GM19328 (cell line): ENCODE data around the gene DCUN1D2.

Experiments used
- ATAC-seq: cut with Tn5 transposase; IDR thresholded peaks from one replicate; pipeline ENCODE4 v1.9.1; 2021; ENCODE audit warnings: mild to moderate bottlenecking, moderate library complexity; ENCODE audit not compliant: unreplicated experiment

Gene DCUN1D2

GRCh38 chr13:113413178-113413897, 77.2 kb downstream of the DCUN1D2 start:
- no peak for ATAC-seq

GRCh38 chr13:113412440-113412839, 78.1 kb downstream of the DCUN1D2 start:
- no peak for ATAC-seq

DNA sequence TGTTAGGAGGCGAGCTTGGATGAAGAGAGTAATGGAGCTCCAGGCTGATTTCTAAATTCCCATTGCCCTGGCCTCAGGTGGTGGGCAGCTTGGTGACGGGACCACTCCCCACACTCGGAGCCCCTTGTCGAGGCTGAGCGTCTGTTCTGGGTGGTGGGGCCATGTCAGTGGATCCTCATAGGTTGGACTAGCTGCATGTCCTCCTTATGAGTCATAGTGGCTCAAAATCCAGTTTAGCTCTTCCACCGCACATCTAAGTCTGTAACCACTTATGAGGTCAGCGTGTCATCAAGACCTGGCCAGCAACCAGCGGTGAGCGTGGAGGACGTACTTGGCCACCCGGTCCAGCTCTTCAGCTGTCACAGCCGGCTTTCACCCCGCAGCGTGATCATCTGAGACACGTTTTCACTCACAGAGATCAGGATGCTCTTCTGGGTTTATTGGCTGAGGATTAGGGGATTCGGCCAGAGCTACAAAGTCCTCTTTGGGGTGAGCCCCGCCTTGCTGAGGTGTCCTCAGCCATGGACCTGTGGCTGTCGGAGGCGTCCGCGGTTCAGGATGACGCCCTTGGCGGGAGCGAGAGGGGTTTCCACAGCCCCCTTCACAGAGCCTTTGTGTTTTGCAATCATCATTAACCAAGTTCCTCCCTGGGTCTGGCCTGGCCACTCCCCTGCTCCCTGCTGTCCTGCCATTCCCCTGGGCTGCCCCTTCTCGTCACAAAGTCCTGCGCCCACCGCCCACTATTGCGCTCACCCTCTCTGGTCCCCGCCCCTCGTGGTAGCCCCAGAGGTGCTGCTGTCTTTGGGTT, 79.1 kb downstream of the DCUN1D2 start:
- ATAC-seq: no peak

DNA sequence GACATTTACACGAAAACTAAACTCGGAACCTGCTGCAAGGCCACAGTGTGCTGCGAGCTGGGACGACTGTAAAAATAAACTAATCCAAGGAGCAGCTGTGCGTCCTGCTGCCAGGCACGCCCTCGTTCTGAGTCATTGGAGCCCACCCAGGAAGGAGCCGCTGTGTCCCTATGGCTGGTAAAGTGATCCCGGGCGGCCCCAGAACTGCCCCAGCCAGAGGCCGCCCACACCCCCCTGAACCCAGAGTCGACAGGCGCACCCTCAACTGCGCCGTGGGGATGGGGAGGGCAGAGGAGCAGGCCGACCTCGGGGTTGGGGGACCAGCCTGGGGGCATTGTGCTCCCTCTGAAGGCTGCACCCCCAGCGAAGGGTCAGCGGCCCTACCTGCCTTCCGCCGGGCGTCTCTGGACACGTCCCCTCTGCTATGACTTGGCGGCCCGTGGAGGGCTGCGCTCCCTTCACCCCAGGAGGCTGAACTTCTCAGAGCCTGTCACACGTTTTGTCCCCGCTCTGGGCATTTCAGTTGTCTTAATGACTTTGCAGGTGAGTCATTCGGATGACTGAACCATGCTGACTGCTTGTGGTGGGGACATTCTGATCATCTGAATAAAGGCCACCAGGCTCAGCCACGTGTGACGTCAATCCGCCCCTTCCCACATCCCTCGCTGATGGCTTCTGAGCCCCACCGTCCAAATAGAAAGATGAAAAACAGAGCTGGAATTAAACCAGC, 79.9 kb downstream of the DCUN1D2 start:
- no peak for ATAC-seq

DNA sequence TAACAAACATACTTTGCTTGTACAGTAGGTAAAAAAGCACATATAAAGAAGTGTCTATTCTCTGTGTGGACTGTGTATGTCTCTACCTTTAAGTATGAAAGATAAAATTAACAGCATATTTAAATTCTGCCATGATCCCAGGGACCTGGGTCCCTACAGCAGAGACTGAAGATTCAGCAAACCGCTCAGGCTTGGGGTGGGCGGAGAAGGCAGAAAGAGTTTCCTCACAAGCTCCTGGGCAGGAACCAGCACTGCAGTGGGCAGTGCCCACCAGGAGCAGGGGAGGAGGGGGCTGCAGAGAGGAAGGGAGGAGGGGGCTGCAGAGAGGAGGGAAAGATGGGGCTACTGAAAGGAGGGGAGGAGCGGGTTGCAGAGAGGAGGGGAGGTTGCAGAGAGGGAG, 81.9 kb downstream of the DCUN1D2 start:
- no peak for ATAC-seq

DNA sequence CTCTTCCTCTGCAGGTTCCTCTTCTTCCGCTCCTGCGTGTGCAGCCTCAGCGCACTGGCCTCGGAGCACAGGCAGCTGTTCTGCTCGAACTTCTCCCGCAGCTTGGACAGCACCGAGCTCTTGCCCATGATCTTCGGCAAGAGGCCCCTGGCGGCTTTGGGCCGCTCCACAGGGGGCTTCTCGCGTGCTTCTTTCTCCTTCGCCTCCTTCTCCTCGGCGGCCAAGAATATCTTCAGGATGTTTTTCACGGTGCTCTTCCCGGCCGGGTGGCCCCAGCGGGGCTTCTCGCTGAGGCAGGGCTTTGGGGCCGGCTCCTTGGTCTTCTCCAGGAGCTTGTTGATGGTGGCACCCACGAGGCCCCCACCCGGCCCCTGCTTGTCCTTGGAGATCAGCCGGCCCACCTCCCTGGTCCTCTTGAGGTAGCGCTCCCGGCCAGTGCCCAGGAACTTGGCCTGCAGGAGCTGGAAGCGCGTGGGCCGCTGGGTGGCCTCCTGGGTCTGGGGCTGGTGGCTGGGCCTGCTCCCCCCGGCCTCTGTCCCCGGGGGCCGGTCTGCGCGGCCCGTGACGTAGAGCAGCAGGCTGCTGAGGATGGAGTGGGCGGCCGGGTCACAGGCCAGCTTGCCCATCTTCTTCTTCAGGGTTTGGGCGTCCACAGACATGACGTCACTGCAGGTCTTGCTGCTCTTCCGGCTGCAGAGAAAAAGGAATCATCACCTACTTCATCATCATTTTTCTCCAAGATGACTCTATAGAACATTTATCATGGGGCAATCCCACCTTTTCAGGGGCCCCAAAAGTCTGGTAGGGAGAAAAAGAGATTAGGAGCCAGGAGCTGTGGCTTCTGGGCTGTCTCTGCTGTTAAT, 82.7 kb downstream of the DCUN1D2 start:
- ATAC-seq: no peak

- ATAC-seq: no peak
Measured at GRCh38 chr13:113407103-113407530, 83.4 kb downstream of the DCUN1D2 start.

DNA sequence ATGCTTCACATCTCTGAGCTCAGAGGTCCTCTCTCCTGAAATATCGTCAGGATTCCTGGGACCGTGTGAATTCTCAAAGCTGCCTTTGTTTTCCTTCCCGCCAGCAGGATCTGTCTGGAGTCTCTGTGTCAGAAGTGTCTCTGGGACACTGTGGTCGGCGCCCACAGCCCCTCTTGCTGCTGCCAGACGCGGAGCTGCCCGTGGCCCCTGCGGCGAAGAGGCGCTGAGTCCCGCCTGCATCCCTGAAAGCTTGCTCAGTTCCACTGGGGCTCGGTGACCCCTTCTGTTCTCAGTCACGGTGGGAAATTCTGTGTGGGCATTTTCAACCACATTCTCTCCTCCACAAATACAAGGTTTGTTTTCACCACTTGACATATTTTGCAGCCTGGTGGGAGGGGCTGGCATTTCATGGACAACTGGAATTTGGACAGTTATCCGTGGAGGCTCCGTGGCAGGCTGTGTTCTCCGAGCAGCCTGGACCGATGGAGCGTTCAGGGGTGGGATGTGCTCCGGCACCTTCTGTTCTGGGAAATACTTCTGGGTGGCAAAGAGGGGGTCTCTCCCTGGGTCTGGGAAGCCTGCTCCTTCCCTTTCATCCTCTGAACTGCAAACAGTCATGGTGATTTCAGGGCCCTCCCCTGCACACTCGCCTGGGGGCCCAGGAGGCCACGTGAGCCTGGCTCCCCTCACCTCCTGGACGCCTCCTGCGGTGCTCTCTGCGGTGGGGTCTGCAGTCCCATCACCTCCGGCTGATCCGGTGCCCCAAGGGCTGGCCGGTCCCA, 84.0 kb downstream of the DCUN1D2 start:
- ATAC-seq: no peak
